Vagina (tissue), 2 donors: ENCODE measurements around the gene IQSEC3. TPM values are rescaled to one million over a fixed set of nuclear protein-coding genes. Genes with fewer than 3 reads are reported as not detected.

Source experiments
- DNase-seq, 2 donors: peaks; one replicate each; pipeline ENCODE4 v3.0.0-alpha.2; 2017; ENCODE audit errors: extremely low spot score in 2 of 2
- H3K27ac ChIP-seq: fragments of 200-600 bp; sonication (generic); one replicate; pipeline ENCODE4 v1.5.1; 2019
- H3K27me3 ChIP-seq: fragments of 200-600 bp; sonication (generic); one replicate; pipeline ENCODE4 v1.5.1; 2019
- H3K36me3 ChIP-seq, 2 donors: fragments of 200-600 bp; sonication (generic); one replicate each; pipeline ENCODE4 v1.5.1; 2017 to 2019
- H3K4me1 ChIP-seq: fragments of 200-600 bp; sonication (generic); one replicate; pipeline ENCODE4 v1.5.1; 2019
- H3K4me3 ChIP-seq, 2 donors: fragments of 200-600 bp; sonication (generic); 1 replicate in 1 of 2; 2 replicates in 1 of 2; pipeline ENCODE4 v1.5.1; 2016 to 2019
- H3K9me3 ChIP-seq: fragments of 200-600 bp; sonication (generic); one replicate; pipeline ENCODE4 v1.5.1; 2019
- CTCF ChIP-seq, 3 experiments: fragments of 450-650 bp in 2 of 3; fragments of 200-600 bp in 1 of 3; sonication (generic) in 1 of 3; IDR thresholded peaks; one replicate each; pipeline ENCODE4 v1.5.1; 2017 to 2019; ENCODE audit warnings: antibody characterized with exemption in 3 of 3, mild to moderate bottlenecking in 2 of 3, moderate library complexity in 2 of 3
- POLR2A ChIP-seq, 2 donors: fragments of 450-650 bp; IDR thresholded peaks; one replicate each; pipeline ENCODE4 v1.6.1; 2017; ENCODE audit warnings: antibody characterized with exemption in 2 of 2, mild to moderate bottlenecking in 2 of 2, moderate library complexity in 2 of 2
- POLR2AphosphoS5 ChIP-seq, 2 donors: sonication (generic); formaldehyde crosslinking; IDR thresholded peaks; one replicate each; pipeline ENCODE4 v1.9.0; 2017; ENCODE audit warnings: antibody characterized with exemption in 2 of 2, mild to moderate bottlenecking in 2 of 2, low read depth in 1 of 2; ENCODE audit not compliant: insufficient read depth in 1 of 2
- intact Hi-C: fragments of 100-400 bp; cut with DNase I; formaldehyde crosslinking; loops from one replicate; pipeline ENCODE4 v1.15.1; 2023
- total RNA-seq: library from RNA; depleted of rRNA; stranded (reverse); fragments of >200 nt; gene quantifications from one replicate; pipeline ENCODE4 v1.2.3, GENCODE V29; 2016

Gene IQSEC3
- total RNA-seq, 1 donor from 2014 or later, result 1.7 TPM

- TF ChIP-seq CTCF (IDR thresholded peaks at IDR 0.05) (no peak), POLR2AphosphoS5 (IDR thresholded peaks at IDR 0.05; ENCODE audit: insufficient read depth in 1 of 2, low read depth in 1 of 2) (no peak), POLR2A (IDR thresholded peaks at IDR 0.05) (no peak)
- Histone ChIP-seq H3K27ac (no peak overlapping the region), H3K4me1 (peaks cover 15% of the 10 kb centered on the region), H3K36me3 (no peaks in the 10 kb centered on the region), H3K27me3 (no peaks in the 10 kb centered on the region), H3K4me3 (no peak overlapping the region), H3K9me3 (no peaks in the 10 kb centered on the region)
- DNase-seq, result no peak
- intact Hi-C loops, result no loop called here
These were observed 134.8 kb downstream of the IQSEC3 start for GRCh38 chr12:201361-201760.

GRCh38 chr12:202081-202731, 135.6 kb downstream of the IQSEC3 start:
- no peak for DNase-seq
- intact Hi-C loops, result no loop called here
- no peaks in the 10 kb centered on the region for H3K9me3 ChIP-seq
- H3K4me3 ChIP-seq, result no peak overlapping the region
- H3K4me1 ChIP-seq, result peaks cover 15% of the 10 kb centered on the region
- TF ChIP-seq CTCF (IDR thresholded peaks at IDR 0.05) (no peak), POLR2A (IDR thresholded peaks at IDR 0.05) (no peak), POLR2AphosphoS5 (IDR thresholded peaks at IDR 0.05; ENCODE audit: insufficient read depth in 1 of 2, low read depth in 1 of 2) (no peak)
- no peak overlapping the region for H3K27ac ChIP-seq
- no peaks in the 10 kb centered on the region for H3K36me3 ChIP-seq
- no peaks in the 10 kb centered on the region for H3K27me3 ChIP-seq

GRCh38 chr12:203074-203461, 136.5 kb downstream of the IQSEC3 start:
- no peaks in the 10 kb centered on the region for H3K36me3 ChIP-seq
- H3K9me3 ChIP-seq, result no peaks in the 10 kb centered on the region
- DNase-seq, result no peak
- H3K27me3 ChIP-seq, result no peaks in the 10 kb centered on the region
- H3K27ac ChIP-seq, result peak overlapping the region; percentile 61
- H3K4me1 ChIP-seq, result peaks cover 15% of the 10 kb centered on the region
- intact Hi-C loops, result no loop called here
- TF ChIP-seq POLR2AphosphoS5 (IDR thresholded peaks at IDR 0.05; ENCODE audit: insufficient read depth in 1 of 2, low read depth in 1 of 2) (no peak), POLR2A (IDR thresholded peaks at IDR 0.05) (no peak), CTCF (IDR thresholded peaks at IDR 0.05) (no peak)
- H3K4me3 ChIP-seq, result peak overlapping the region; percentile 51 to 62

GRCh38 chr12:203462-204260, 137.1 kb downstream of the IQSEC3 start:
- TF ChIP-seq CTCF (IDR thresholded peaks at IDR 0.05) (no peak), POLR2A (IDR thresholded peaks at IDR 0.05) (no peak), POLR2AphosphoS5 (IDR thresholded peaks at IDR 0.05; ENCODE audit: insufficient read depth in 1 of 2, low read depth in 1 of 2) (no peak)
- Histone ChIP-seq H3K27me3 (no peaks in the 10 kb centered on the region), H3K4me3 (peak overlapping the region; percentile 51 to 62), H3K4me1 (peaks cover 15% of the 10 kb centered on the region), H3K27ac (peak overlapping the region; percentile 61), H3K9me3 (no peaks in the 10 kb centered on the region), H3K36me3 (no peaks in the 10 kb centered on the region)
- intact Hi-C loops, result no loop called here
- DNase-seq, result no peak

- DNase-seq, result no peak
- Histone ChIP-seq H3K9me3 (no peaks in the 10 kb centered on the region), H3K27me3 (no peaks in the 10 kb centered on the region), H3K4me3 (peak overlapping the region; percentile 51 to 62), H3K27ac (no peak overlapping the region), H3K36me3 (no peaks in the 10 kb centered on the region), H3K4me1 (peaks cover 15% of the 10 kb centered on the region)
- intact Hi-C loops, result no loop called here
- no peak for TF ChIP-seq POLR2A (IDR thresholded peaks at IDR 0.05)
These were observed 137.7 kb downstream of the IQSEC3 start for GRCh38 chr12:204261-204678.
